ENCODE results near the gene GRIN2C.

- TF ChIP-seq, protein P1, sequence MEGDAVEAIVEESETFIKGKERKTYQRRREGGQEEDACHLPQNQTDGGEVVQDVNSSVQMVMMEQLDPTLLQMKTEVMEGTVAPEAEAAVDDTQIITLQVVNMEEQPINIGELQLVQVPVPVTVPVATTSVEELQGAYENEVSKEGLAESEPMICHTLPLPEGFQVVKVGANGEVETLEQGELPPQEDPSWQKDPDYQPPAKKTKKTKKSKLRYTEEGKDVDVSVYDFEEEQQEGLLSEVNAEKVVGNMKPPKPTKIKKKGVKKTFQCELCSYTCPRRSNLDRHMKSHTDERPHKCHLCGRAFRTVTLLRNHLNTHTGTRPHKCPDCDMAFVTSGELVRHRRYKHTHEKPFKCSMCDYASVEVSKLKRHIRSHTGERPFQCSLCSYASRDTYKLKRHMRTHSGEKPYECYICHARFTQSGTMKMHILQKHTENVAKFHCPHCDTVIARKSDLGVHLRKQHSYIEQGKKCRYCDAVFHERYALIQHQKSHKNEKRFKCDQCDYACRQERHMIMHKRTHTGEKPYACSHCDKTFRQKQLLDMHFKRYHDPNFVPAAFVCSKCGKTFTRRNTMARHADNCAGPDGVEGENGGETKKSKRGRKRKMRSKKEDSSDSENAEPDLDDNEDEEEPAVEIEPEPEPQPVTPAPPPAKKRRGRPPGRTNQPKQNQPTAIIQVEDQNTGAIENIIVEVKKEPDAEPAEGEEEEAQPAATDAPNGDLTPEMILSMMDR (IDR thresholded peaks at IDR 0.05) = no peak
- TF ChIP-seq ZFX (IDR thresholded peaks at IDR 0.05; ENCODE audit: borderline replicate concordance) = no peak
Observed at GRCh38 chr17:74805591-74805991, 54.1 kb downstream of the GRIN2C start.

Data from 22Rv1 (cell line).